Muscle layer of colon (tissue), 2 donors: ENCODE results near the gene PPP1CC.

ENCODE experiments used
- H3K27ac ChIP-seq: one replicate; pipeline ENCODE4 v1.7.0; 2013; ENCODE audit warnings: low read depth, mild to moderate bottlenecking, low read length, moderate library complexity
- H3K27me3 ChIP-seq, 2 donors: one replicate each; pipeline ENCODE4 v1.7.0; 2013; ENCODE audit warnings: low read length in 2 of 2, mild to moderate bottlenecking in 2 of 2; ENCODE audit not compliant: insufficient read depth in 2 of 2, control insufficient read depth in 1 of 2
- H3K36me3 ChIP-seq: one replicate; pipeline ENCODE4 v1.7.0; 2013; ENCODE audit warnings: mild to moderate bottlenecking, low read length; ENCODE audit not compliant: insufficient read depth
- H3K4me1 ChIP-seq: one replicate; pipeline ENCODE4 v1.7.0; 2013; ENCODE audit warnings: mild to moderate bottlenecking, low read length; ENCODE audit not compliant: insufficient read depth
- H3K4me3 ChIP-seq, 2 donors: one replicate each; pipeline ENCODE4 v1.7.0; 2013; ENCODE audit warnings: low read length in 2 of 2, low read depth in 1 of 2, mild to moderate bottlenecking in 1 of 2, moderate library complexity in 1 of 2
- H3K9ac ChIP-seq: one replicate; pipeline ENCODE4 v1.7.0; 2013; ENCODE audit warnings: low read length
- H3K9me3 ChIP-seq: one replicate; pipeline ENCODE4 v1.7.0; 2013; ENCODE audit warnings: mild to moderate bottlenecking, low read length
- donor health status: abdominal sarcoma.
- donor health status: Adenocarcinoma of cecum.

PPP1CC gene

DNA sequence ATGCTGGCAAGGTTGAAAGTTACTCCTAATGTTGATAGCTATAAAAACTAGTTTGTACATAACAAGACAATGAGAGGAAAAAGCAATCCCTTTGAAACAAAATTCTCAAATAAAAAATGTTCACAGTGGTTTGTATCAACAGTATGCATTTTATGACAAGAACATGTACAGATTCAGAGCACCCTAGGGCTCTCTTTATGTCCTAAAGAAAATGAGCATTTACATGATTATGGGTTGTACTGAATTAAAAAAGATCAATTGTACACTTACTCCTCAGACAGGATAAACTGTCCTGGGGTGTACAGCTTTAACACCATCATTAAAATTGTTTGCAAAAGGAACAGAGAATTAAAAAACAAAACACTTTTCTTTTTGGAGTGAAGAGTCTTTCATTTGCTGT, 22.2 kb downstream of the PPP1CC start:
- H3K4me1 ChIP-seq = no peaks in the 10 kb centered on the region
- no peak overlapping the region for H3K27ac ChIP-seq
- no peak overlapping the region for H3K9ac ChIP-seq
- no peaks in the 10 kb centered on the region for H3K27me3 ChIP-seq
- no peak overlapping the region for H3K4me3 ChIP-seq
- H3K36me3 ChIP-seq = peaks cover 71% of the 10 kb centered on the region
- H3K9me3 ChIP-seq = no peaks in the 10 kb centered on the region

GRCh38 chr12:110718222-110718908, 24.3 kb downstream of the PPP1CC start:
- Histone ChIP-seq H3K4me1 (no peaks in the 10 kb centered on the region), H3K9me3 (no peaks in the 10 kb centered on the region), H3K27me3 (no peaks in the 10 kb centered on the region), H3K27ac (no peak overlapping the region), H3K4me3 (no peak overlapping the region), H3K9ac (no peak overlapping the region), H3K36me3 (peaks cover 50% of the 10 kb centered on the region)

- Histone ChIP-seq H3K27ac (no peak overlapping the region), H3K36me3 (peaks cover 44% of the 10 kb centered on the region)
Observed at GRCh38 chr12:110717037-110717436, 25.7 kb downstream of the PPP1CC start.

GRCh38 chr12:110708917-110709316, 33.8 kb downstream of the PPP1CC start:
- H3K36me3 ChIP-seq = no peaks in the 10 kb centered on the region
- H3K9ac ChIP-seq = no peak overlapping the region

More at GRCh38 chr12:110717037-110717436, 25.7 kb downstream of the PPP1CC start:
- Histone ChIP-seq H3K9me3 (no peaks in the 10 kb centered on the region), H3K4me1 (no peaks in the 10 kb centered on the region), H3K4me3 (no peak overlapping the region), H3K9ac (no peak overlapping the region), H3K27me3 (no peaks in the 10 kb centered on the region)

DNA sequence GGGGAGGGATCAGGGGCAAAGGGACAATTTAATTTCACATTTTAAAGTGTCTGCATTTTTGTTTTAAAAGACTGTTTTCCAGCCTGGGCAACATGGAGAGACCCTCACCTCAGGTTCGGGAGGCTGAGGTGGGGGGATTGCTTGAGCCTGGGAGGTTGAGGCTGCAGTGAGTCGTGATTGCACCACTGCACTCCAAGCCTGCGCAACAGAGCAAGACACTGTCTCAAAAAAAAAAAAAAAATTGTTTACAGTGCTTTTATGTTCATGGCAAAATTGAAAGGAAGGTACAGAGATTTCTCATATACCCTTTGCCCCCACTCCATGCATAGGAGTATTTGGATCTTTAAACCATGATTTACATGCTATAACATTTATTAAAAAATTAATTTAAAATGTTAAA, 37.4 kb downstream of the PPP1CC start:
- H3K27ac ChIP-seq = no peak overlapping the region
- no peaks in the 10 kb centered on the region for H3K27me3 ChIP-seq
- no peak overlapping the region for H3K4me3 ChIP-seq
- H3K4me1 ChIP-seq = no peaks in the 10 kb centered on the region
- H3K9ac ChIP-seq = no peak overlapping the region
- no peaks in the 10 kb centered on the region for H3K9me3 ChIP-seq
- H3K36me3 ChIP-seq = no peaks in the 10 kb centered on the region

More at GRCh38 chr12:110708917-110709316, 33.8 kb downstream of the PPP1CC start:
- H3K4me1 ChIP-seq = no peaks in the 10 kb centered on the region
- no peak overlapping the region for H3K4me3 ChIP-seq
- no peaks in the 10 kb centered on the region for H3K9me3 ChIP-seq
- H3K27me3 ChIP-seq = no peaks in the 10 kb centered on the region
- H3K27ac ChIP-seq = no peak overlapping the region

GRCh38 chr12:110704750-110705149, 37.9 kb downstream of the PPP1CC start:
- Histone ChIP-seq H3K4me3 (no peak overlapping the region), H3K27ac (no peak overlapping the region), H3K36me3 (no peaks in the 10 kb centered on the region), H3K9ac (no peak overlapping the region), H3K4me1 (no peaks in the 10 kb centered on the region), H3K27me3 (no peaks in the 10 kb centered on the region), H3K9me3 (no peaks in the 10 kb centered on the region)

GRCh38 chr12:110704231-110704630, 38.5 kb downstream of the PPP1CC start:
- H3K27ac ChIP-seq = no peak overlapping the region

GRCh38 chr12:110702081-110702480, 40.6 kb downstream of the PPP1CC start:
- Histone ChIP-seq H3K9ac (no peak overlapping the region), H3K4me3 (no peak overlapping the region), H3K4me1 (no peaks in the 10 kb centered on the region), H3K9me3 (no peaks in the 10 kb centered on the region), H3K27ac (no peak overlapping the region), H3K36me3 (no peaks in the 10 kb centered on the region), H3K27me3 (no peaks in the 10 kb centered on the region)

More at GRCh38 chr12:110704231-110704630, 38.5 kb downstream of the PPP1CC start:
- Histone ChIP-seq H3K27me3 (no peaks in the 10 kb centered on the region), H3K36me3 (no peaks in the 10 kb centered on the region), H3K9me3 (no peaks in the 10 kb centered on the region), H3K4me3 (no peak overlapping the region), H3K4me1 (no peaks in the 10 kb centered on the region), H3K9ac (no peak overlapping the region)

- no peaks in the 10 kb centered on the region for H3K36me3 ChIP-seq
- H3K4me1 ChIP-seq = no peaks in the 10 kb centered on the region
- H3K27ac ChIP-seq = no peak overlapping the region
- H3K4me3 ChIP-seq = no peak overlapping the region
- no peaks in the 10 kb centered on the region for H3K27me3 ChIP-seq
- no peak overlapping the region for H3K9ac ChIP-seq
- H3K9me3 ChIP-seq = no peaks in the 10 kb centered on the region
Observed at GRCh38 chr12:110699591-110700445, 42.9 kb downstream of the PPP1CC start.

DNA sequence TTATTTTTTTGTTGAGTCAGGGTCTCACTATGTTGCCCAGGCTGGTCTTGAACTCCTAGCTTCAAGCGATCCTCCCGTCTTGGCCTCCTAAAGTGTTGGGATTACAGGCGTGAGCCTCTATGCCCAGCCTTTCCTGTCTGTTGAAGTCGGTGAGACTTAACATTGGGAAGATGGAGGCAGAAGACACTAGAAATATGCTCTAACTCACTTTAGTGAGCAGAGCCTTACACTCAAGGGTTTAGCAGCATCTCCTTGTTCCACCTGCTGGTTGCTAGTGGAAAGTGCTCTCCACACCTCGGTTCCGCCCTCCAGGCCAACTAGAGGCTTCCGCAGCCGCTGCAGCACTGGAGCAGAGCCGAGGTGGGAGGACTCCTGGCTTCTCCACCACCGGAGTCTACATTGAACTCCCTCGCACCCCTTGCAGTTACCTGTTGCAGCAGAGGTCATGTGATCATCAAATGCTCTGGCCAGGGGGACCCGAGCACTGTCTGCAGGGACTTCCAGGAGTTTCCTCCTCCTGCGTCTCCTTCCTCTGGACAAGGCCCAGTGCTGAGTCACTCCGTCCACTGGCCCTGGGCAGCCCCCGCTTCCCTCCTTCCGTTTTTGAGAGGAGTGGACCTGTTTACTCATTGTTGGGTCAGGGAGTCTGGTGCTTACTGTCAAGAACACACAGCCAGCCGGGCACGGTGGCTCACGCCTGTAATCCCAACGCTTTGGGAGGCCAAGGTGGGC, 44.4 kb downstream of the PPP1CC start:
- H3K9me3 ChIP-seq = no peaks in the 10 kb centered on the region
- no peaks in the 10 kb centered on the region for H3K36me3 ChIP-seq
- no peaks in the 10 kb centered on the region for H3K4me1 ChIP-seq
- H3K27ac ChIP-seq = no peak overlapping the region
- H3K27me3 ChIP-seq = no peaks in the 10 kb centered on the region
- no peak overlapping the region for H3K9ac ChIP-seq
- peak overlapping the region in 1 of 2 donors; percentile 22 for H3K4me3 ChIP-seq

- no peaks in the 10 kb centered on the region for H3K4me1 ChIP-seq
- H3K27ac ChIP-seq = no peak overlapping the region
- no peak overlapping the region for H3K4me3 ChIP-seq
- no peaks in the 10 kb centered on the region for H3K9me3 ChIP-seq
- H3K27me3 ChIP-seq = no peaks in the 10 kb centered on the region
- H3K9ac ChIP-seq = no peak overlapping the region
- H3K36me3 ChIP-seq = no peaks in the 10 kb centered on the region
Observed at GRCh38 chr12:110697236-110697635, 45.5 kb downstream of the PPP1CC start.
